ENCODE measurements around the gene AQP5. TPM values are rescaled to one million over a fixed set of nuclear protein-coding genes. Genes with fewer than 3 reads are reported as not detected.

The AQP5 gene
- 0.60 and 0.82 TPM in 2 replicates for total RNA-seq (ENCODE audit: low replicate concordance)

DNA sequence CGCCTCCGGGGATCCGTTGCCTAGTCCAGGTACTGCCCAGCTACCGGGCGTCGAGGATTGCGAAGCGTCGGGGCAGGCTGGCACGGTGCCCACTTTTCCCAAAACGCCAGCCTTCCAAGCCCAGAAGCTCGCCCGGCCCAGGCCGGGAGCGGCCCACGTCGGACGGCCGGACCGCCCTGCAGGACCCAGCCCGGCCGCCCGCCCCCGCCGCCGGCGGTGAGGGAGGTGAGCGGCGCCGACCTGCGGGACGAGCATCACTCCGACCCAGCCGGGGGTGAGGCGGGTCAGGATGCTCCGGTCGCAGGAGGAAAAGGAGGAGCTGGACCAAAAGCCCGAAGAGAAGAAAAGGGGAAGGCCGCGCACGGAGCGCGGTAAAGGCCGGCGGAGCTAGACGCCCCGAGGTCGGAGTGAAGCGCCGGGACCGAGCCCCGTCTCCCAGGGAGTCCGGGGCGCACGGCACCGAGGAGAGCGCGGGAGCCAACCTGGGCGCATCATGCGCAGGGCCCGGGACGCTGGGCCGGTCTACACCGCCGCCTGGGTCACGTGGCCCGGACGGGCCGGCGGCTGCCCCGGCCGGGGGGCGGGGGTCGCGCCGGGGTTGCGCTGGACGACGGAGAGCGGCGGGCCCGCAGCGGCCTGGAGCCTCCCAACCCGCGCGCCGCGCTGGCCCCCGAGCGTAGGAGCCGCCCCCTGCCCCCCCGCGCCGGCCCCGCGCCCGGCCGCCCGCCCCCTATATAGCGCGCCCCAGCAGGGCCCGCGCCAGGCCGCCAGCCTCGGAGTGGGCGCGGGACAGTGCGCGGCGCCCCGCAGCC, at the start of gene AQP5:
Gene AQP5, plus strand, starts transcription at position 762 of the 812 bp plus-strand sequence. CDS start 146 bp downstream, outside the sequence.

GRCh38 chr12:49950273-49951251, 11.1 kb upstream of the AQP5 start, which contains the start of gene AQP2:
AQP2 (plus strand) TSS chr12:49950737; CDS start chr12:49950831, 94 bp downstream.

DNA sequence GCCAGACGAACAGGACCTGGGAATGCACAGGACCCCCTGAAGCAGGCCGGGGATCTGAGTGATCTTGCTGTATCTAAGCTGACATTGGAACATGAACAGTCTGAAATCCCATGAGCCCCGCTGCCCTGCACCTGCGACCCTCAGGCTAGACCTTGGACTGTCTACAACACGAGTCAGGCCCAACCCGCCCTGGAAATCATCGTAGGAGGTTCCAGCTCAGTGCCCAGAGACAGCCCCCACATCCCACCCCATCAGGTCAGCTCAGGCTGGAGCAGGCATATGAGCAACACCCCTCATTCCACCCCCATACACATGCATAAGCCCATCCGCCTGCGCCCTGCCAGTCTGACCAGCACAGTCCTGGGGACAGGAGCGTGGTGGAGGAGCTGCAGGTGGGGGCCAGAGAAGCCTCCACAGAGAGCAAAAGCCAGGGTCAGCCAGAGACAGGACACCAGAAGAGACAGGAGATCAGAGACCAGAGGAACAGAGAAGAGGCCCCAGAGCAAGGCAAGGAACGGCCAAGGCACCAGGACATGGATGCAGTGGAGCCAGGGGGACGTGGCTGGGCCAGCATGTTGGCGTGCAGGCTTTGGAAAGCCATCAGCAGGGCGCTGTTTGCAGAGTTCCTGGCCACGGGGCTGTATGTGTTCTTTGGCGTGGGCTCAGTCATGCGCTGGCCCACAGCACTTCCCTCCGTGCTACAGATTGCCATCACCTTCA, 11.1 kb downstream of the AQP5 start, which contains the start of gene AQP6:
Gene AQP6, plus strand, starts transcription at position 307 of the 720 bp plus-strand sequence. Its CDS starts 227 bp downstream, at position 534.

Other genes with a start within 250 kb of the AQP5 start
- gene TMBIM6, start 220.3 kb upstream of the AQP5 start, total RNA-seq (ENCODE audit: low replicate concordance), result 238 and 243 TPM in 2 replicates
- gene NCKAP5L, start 133.5 kb upstream of the AQP5 start, total RNA-seq (ENCODE audit: low replicate concordance), result 11.7 and 13.3 TPM in 2 replicates
- gene BCDIN3D, start 118.8 kb upstream of the AQP5 start, total RNA-seq (ENCODE audit: low replicate concordance), result 3.7 and 4.0 TPM in 2 replicates
- 0.38 and 41.0 TPM in 2 replicates for gene FAIM2, start 58.0 kb upstream of the AQP5 start, total RNA-seq (ENCODE audit: low replicate concordance)
- gene AQP2, start 11.1 kb upstream of the AQP5 start, total RNA-seq (ENCODE audit: low replicate concordance), result not detected in 2 replicates
- under 0.01 TPM in 1 of 2 replicates, not detected in the other for gene AQP6, start 11.1 kb downstream of the AQP5 start, total RNA-seq (ENCODE audit: low replicate concordance)
- 23.1 and 23.2 TPM in 2 replicates for gene RACGAP1, start 63.6 kb downstream of the AQP5 start, total RNA-seq (ENCODE audit: low replicate concordance)
- 1.7 and 5.9 TPM in 2 replicates for gene ASIC1, start 95.7 kb downstream of the AQP5 start, total RNA-seq (ENCODE audit: low replicate concordance)
- 10.4 and 22.2 TPM in 2 replicates for gene SMARCD1, start 123.5 kb downstream of the AQP5 start, total RNA-seq (ENCODE audit: low replicate concordance)
- 0.30 and 0.47 TPM in 2 replicates for gene GPD1, start 142.1 kb downstream of the AQP5 start, total RNA-seq (ENCODE audit: low replicate concordance)
- gene COX14, start 150.4 kb downstream of the AQP5 start, total RNA-seq (ENCODE audit: low replicate concordance), result 58.8 and 85.2 TPM in 2 replicates
- gene CERS5, start 205.5 kb downstream of the AQP5 start, total RNA-seq (ENCODE audit: low replicate concordance), result 35.9 and 48.0 TPM in 2 replicates

All from smooth muscle cell of the coronary artery (primary cell).